ENCODE measurements around the gene KLRD1. TPM values are rescaled to one million over a fixed set of nuclear protein-coding genes. Genes with fewer than 3 reads are reported as not detected.
A peak's percentile ranks its signal among the peaks of the same experiment; 100 is the strongest.

The KLRD1 gene
- total RNA-seq, 2 donors from 2014 or later: 0.59 to 2.2 TPM

DNA sequence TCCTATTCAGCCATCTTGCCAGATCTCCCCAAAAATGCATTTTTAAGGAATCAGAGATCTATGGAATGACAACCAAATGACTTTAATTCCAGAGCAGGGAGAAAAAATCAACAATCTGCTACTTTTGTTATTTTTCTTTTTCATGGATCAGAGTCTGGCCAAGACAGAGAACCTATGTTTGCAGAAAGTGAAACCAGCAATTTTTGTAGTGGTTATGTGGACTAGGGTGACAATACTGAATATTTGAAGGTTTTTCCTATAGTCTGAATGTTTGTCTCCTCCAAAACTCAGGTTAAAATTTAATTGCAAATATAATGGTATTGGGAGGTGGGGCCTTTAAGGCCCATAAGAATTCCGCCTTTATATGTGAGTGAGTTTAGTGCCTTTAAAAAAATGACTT, 51.3 kb downstream of the KLRD1 start:
- Histone ChIP-seq H3K4me1 (ENCODE audit: control insufficient read depth, insufficient read depth, low read length) (peaks cover 14% of the 10 kb centered on the region), H3K36me3 (ENCODE audit: control insufficient read depth, insufficient read depth, low read length) (no peaks in the 10 kb centered on the region), H3K9ac (ENCODE audit: extremely low read depth, low read length, poor library complexity, severe bottlenecking) (no peak overlapping the region), H3K27ac (ENCODE audit: low read depth, low read length) (no peak overlapping the region), H3K4me3 (ENCODE audit: low read length) (peak overlapping the region; percentile 56), H3K9me3 (ENCODE audit: control insufficient read depth, low read length) (peaks cover 52% of the 10 kb centered on the region), H3K27me3 (ENCODE audit: control insufficient read depth, insufficient read depth, low read length, poor library complexity, severe bottlenecking) (peaks cover 5% of the 10 kb centered on the region)
- TF ChIP-seq, protein P1, sequence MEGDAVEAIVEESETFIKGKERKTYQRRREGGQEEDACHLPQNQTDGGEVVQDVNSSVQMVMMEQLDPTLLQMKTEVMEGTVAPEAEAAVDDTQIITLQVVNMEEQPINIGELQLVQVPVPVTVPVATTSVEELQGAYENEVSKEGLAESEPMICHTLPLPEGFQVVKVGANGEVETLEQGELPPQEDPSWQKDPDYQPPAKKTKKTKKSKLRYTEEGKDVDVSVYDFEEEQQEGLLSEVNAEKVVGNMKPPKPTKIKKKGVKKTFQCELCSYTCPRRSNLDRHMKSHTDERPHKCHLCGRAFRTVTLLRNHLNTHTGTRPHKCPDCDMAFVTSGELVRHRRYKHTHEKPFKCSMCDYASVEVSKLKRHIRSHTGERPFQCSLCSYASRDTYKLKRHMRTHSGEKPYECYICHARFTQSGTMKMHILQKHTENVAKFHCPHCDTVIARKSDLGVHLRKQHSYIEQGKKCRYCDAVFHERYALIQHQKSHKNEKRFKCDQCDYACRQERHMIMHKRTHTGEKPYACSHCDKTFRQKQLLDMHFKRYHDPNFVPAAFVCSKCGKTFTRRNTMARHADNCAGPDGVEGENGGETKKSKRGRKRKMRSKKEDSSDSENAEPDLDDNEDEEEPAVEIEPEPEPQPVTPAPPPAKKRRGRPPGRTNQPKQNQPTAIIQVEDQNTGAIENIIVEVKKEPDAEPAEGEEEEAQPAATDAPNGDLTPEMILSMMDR (conservative IDR thresholded peaks at IDR 0.05): no peak
- no peak for DNase-seq
- H3K4me1 Mint-ChIP-seq: peaks cover 30% of the 10 kb centered on the region
- H3K27ac Mint-ChIP-seq: peak overlapping the region; percentile 73
- no peak overlapping the region for H3K4me3 Mint-ChIP-seq
- peaks cover 21% of the 10 kb centered on the region for H3K36me3 Mint-ChIP-seq (ENCODE audit: low read depth)
- 82% methylated on average over 1 of the region's 1 CpG; no CpG with 5 or more reads in 1 of the 2 experiments for whole genome bisulfite sequencing, 2 experiments (ENCODE audit: insufficient coverage in 1 of 2, insufficient read length in 1 of 2)
- peaks cover 44% of the 10 kb centered on the region for H3K9me3 Mint-ChIP-seq
- H3K27me3 Mint-ChIP-seq (ENCODE audit: insufficient read depth): no peaks in the 10 kb centered on the region

DNA sequence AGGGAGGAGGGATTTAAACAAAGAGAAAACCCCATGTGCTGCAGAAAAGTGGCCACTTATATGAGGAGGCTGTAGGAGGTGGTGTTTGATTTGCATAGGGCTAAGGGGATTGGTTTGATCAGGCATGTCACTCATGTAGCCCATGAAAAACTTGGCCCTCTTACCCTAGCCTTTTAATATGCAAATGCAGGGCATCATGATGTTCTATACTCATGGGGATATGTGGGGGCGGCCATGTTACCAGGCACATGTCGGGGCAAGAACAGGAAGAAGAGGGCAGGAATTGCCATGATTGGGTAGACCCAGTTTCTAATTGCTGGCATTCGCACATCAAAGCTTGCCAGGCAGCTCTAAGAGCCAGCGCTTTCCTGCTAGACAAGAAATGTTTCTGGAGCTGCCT, 53.4 kb downstream of the KLRD1 start:
- Histone ChIP-seq H3K27me3 (ENCODE audit: control insufficient read depth, insufficient read depth, low read length, poor library complexity, severe bottlenecking) (peaks cover 23% of the 10 kb centered on the region), H3K9ac (ENCODE audit: extremely low read depth, low read length, poor library complexity, severe bottlenecking) (no peak overlapping the region), H3K27ac (ENCODE audit: low read depth, low read length) (no peak overlapping the region), H3K9me3 (ENCODE audit: control insufficient read depth, low read length) (peaks cover 49% of the 10 kb centered on the region), H3K4me3 (ENCODE audit: low read length) (peak overlapping the region; percentile 51), H3K36me3 (ENCODE audit: control insufficient read depth, insufficient read depth, low read length) (no peaks in the 10 kb centered on the region), H3K4me1 (ENCODE audit: control insufficient read depth, insufficient read depth, low read length) (peaks cover 8% of the 10 kb centered on the region)
- H3K36me3 Mint-ChIP-seq (ENCODE audit: low read depth): peaks cover 21% of the 10 kb centered on the region
- peaks cover 40% of the 10 kb centered on the region for H3K9me3 Mint-ChIP-seq
- peaks cover 23% of the 10 kb centered on the region for H3K4me1 Mint-ChIP-seq
- peak; percentile 54 for DNase-seq
- 83 to 89% methylated on average over 2 to 4 of the region's 4 CpGs for WGBS, 2 experiments (ENCODE audit: insufficient coverage in 1 of 2, insufficient read length in 1 of 2)
- TF ChIP-seq, protein P1 (conservative IDR thresholded peaks at IDR 0.05): no peak
- H3K27me3 Mint-ChIP-seq (ENCODE audit: insufficient read depth): no peaks in the 10 kb centered on the region
- peak overlapping the region; percentile 14 for H3K4me3 Mint-ChIP-seq
- peak overlapping the region; percentile 27 for H3K27ac Mint-ChIP-seq

DNA sequence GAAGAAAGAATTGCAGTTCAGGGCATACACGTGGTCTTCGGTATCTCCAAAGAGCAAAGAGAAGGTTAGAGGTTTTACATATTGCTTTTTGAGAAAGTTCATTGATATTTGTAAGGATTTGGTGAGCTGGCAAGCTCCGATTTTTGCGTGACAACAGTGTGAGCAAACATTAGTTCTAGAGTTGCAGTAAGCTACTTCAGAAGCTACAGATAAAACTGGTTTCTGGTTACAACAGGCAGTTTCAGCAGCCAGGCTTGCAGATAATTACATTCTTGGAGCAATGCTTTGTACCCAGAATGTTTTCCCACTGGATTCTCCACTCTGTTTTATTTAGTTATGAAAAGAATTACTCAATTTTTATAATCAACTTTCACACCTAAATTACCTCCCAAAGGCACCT, 54.0 kb downstream of the KLRD1 start:
- DNase-seq: peak; percentile 44
- H3K9me3 ChIP-seq (ENCODE audit: control insufficient read depth, low read length): peaks cover 46% of the 10 kb centered on the region
- H3K4me1 Mint-ChIP-seq: peaks cover 23% of the 10 kb centered on the region
- peaks cover 21% of the 10 kb centered on the region for H3K36me3 Mint-ChIP-seq (ENCODE audit: low read depth)
- peaks cover 29% of the 10 kb centered on the region for H3K27me3 ChIP-seq (ENCODE audit: control insufficient read depth, insufficient read depth, low read length, poor library complexity, severe bottlenecking)
- 66% methylated on average over 4 of the region's 4 CpGs; no CpG with 5 or more reads in 1 of the 2 experiments for WGBS, 2 experiments (ENCODE audit: insufficient coverage in 1 of 2, insufficient read length in 1 of 2)
- peaks cover 8% of the 10 kb centered on the region for H3K4me1 ChIP-seq (ENCODE audit: control insufficient read depth, insufficient read depth, low read length)
- no peak overlapping the region for H3K4me3 Mint-ChIP-seq
- H3K27me3 Mint-ChIP-seq (ENCODE audit: insufficient read depth): no peaks in the 10 kb centered on the region
- H3K27ac ChIP-seq (ENCODE audit: low read depth, low read length): no peak overlapping the region
- peaks cover 40% of the 10 kb centered on the region for H3K9me3 Mint-ChIP-seq
- TF ChIP-seq, protein P1 (conservative IDR thresholded peaks at IDR 0.05): no peak
- no peak overlapping the region for H3K9ac ChIP-seq (ENCODE audit: extremely low read depth, low read length, poor library complexity, severe bottlenecking)
- H3K4me3 ChIP-seq (ENCODE audit: low read length): peak overlapping the region; percentile 51
- no peaks in the 10 kb centered on the region for H3K36me3 ChIP-seq (ENCODE audit: control insufficient read depth, insufficient read depth, low read length)
- peak overlapping the region; percentile 65 for H3K27ac Mint-ChIP-seq
